ENCODE measurements around the gene SAMD13. TPM values are rescaled to one million over a fixed set of nuclear protein-coding genes. Genes with fewer than 3 reads are reported as not detected.

The SAMD13 gene
- total RNA-seq, 3 donors from 2014 or later: 2.1 to 3.1 (median 2.6) TPM

DNA sequence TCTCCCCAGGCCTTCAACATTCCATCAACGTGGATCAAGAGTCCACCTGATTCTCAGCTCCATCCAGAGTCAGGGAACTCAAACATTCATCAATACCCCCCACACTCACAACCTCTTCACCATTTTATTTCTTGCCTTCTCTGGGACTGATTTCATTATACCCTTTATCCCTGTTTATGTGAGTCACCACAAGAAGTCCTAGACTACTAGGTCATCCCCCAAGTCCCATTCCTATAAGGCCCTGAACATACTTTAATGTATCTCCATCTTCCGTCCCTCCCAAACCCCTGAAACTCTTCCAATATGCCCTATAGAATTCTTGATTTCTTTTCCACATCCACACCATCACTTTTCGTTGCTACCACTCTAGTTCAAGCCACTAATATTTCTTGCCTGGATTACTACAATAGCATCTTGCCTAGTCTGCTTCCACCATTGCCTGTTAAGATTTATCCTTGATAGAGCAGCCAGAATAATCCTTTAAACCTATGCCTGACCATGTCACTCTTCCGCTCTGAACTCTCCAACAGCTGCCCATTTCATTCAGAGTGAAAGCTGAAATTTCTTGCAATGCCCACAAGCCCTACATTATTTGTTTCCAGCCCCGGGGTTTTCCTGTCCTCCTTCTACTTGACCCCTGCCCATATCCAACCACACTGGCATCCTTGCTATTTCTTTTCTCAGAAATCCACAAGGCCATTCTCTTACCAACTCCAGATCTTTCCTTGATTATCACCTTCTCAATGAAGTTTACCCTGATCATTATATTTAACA, 9.4 kb upstream of the SAMD13 start:
- Histone ChIP-seq H3K36me3 (no peaks in the 10 kb centered on the region), H3K9me3 (peaks cover 7 to 19% of the 10 kb centered on the region in 2 donors), H3K27me3 (no peaks in the 10 kb centered on the region), H3K4me3 (no peak overlapping the region), H3K4me1 (no peaks in the 10 kb centered on the region), H3K27ac (no peak overlapping the region)
- intact Hi-C loops (cut with DNase I; ENCODE audit: low total_unique reads): no loop called here
- DNase-seq (ENCODE audit: low spot score in 2 of 2): no peak
- no peak for TF ChIP-seq CTCF (IDR thresholded peaks at IDR 0.05)
- no peak for TF ChIP-seq POLR2A (IDR thresholded peaks at IDR 0.05)
- TF ChIP-seq POLR2AphosphoS5 (IDR thresholded peaks at IDR 0.05): no peak

DNA sequence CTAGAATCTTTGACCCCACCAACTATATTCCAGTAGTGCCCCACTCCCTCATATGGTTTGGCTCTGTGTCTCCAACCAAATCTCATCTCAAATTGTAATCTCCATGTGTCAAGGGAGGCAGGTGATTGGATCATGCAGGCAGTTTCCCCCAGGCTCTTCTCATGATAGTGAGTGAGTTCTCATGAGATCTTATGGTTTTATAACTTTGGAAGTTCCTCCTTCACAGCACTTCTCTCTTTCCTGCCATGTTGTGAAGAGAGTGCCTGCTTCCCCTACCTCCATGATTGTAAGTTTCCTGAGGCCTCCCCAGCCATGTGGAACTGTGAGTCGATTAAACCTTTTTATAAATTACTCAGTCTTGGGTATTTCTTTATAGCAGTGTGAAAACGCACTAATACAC, 7.7 kb upstream of the SAMD13 start:
- Histone ChIP-seq H3K36me3 (no peaks in the 10 kb centered on the region), H3K4me3 (no peak overlapping the region), H3K4me1 (no peaks in the 10 kb centered on the region), H3K27me3 (no peaks in the 10 kb centered on the region), H3K27ac (no peak overlapping the region), H3K9me3 (peaks cover 0 to 11% of the 10 kb centered on the region in 2 donors)
- DNase-seq (ENCODE audit: low spot score in 2 of 2): no peak
- TF ChIP-seq POLR2A (IDR thresholded peaks at IDR 0.05): no peak
- intact Hi-C loops (cut with DNase I; ENCODE audit: low total_unique reads): no loop called here

DNA sequence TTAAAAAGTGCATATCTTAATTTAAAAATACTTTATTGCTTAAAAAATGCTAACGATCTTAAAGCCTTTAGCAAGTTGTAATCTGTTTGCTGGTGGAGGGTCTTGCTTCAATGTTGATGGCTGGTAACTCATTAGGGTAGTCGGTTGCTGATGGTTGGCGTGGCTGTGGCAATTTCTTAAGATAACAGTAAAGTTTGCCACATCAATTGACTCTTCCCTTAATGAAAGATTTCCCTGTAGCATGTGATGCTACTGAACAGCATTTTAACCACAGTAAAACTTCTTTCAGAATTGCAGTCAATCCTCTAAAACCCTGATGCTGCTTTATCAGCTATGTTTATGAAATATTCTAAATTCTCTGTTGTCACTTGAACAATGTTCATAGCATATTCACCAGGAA, 6.8 kb upstream of the SAMD13 start:
- TF ChIP-seq CTCF (IDR thresholded peaks at IDR 0.05): no peak
- no peak for TF ChIP-seq POLR2A (IDR thresholded peaks at IDR 0.05)
- TF ChIP-seq POLR2AphosphoS5 (IDR thresholded peaks at IDR 0.05): no peak
- H3K9me3 ChIP-seq: peaks cover 0 to 11% of the 10 kb centered on the region in 2 donors
- H3K27ac ChIP-seq: no peak overlapping the region
- no peak for DNase-seq (ENCODE audit: low spot score in 2 of 2)
- H3K27me3 ChIP-seq: no peaks in the 10 kb centered on the region
- intact Hi-C loops (cut with DNase I; ENCODE audit: low total_unique reads): no loop called here
- no peak overlapping the region for H3K4me3 ChIP-seq
- peaks cover 0 to 1% of the 10 kb centered on the region in 2 donors for H3K4me1 ChIP-seq
- H3K36me3 ChIP-seq: no peaks in the 10 kb centered on the region

GRCh38 chr1:84297546-84298244, 3.8 kb upstream of the SAMD13 start:
- H3K9me3 ChIP-seq: peaks cover 0 to 11% of the 10 kb centered on the region in 2 donors
- peak overlapping the region; percentile 74 to 93 (median 77) for H3K4me3 ChIP-seq
- peak overlapping the region; percentile 93 to 94 for H3K27ac ChIP-seq
- H3K36me3 ChIP-seq: no peaks in the 10 kb centered on the region
- peaks cover 0 to 4% of the 10 kb centered on the region in 2 donors for H3K4me1 ChIP-seq
- intact Hi-C loops (cut with DNase I; ENCODE audit: low total_unique reads): no loop called here
- no peak for DNase-seq (ENCODE audit: low spot score in 2 of 2)
- TF ChIP-seq POLR2A (IDR thresholded peaks at IDR 0.05): no peak
- no peak for TF ChIP-seq POLR2AphosphoS5 (IDR thresholded peaks at IDR 0.05)
- TF ChIP-seq CTCF (IDR thresholded peaks at IDR 0.05): no peak
- H3K27me3 ChIP-seq: no peaks in the 10 kb centered on the region

DNA sequence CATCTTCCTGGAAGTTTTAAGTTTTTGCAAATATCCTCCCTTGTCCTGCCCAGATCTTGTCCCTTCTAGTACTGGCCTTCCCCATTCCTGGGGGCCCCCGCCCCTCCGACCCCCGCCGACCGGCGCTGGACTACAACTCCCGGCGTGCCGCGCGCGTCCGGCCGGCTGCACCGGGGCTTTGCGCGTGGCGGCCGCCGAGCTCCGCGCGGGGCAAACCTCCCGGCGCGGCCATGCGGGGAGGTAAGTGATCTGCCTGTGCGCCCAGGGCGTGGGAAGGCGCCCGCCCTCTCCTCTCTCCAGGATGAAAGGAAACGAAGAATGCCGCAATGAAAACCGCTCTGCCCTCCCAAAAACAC, 3.2 kb upstream of the SAMD13 start:
- Histone ChIP-seq H3K36me3 (no peaks in the 10 kb centered on the region), H3K9me3 (peaks cover 0 to 11% of the 10 kb centered on the region in 2 donors), H3K4me3 (peak overlapping the region; percentile 74 to 93 (median 77)), H3K27ac (peak overlapping the region; percentile 93 to 94), H3K27me3 (no peaks in the 10 kb centered on the region), H3K4me1 (peaks cover 0 to 4% of the 10 kb centered on the region in 2 donors)
- intact Hi-C loops (cut with DNase I; ENCODE audit: low total_unique reads): no loop called here
- TF ChIP-seq POLR2AphosphoS5 (IDR thresholded peaks at IDR 0.05) (peak in 2 of 3 donors; percentile 25 to 39), CTCF (IDR thresholded peaks at IDR 0.05) (no peak), POLR2A (IDR thresholded peaks at IDR 0.05) (no peak)
- DNase-seq (ENCODE audit: low spot score in 2 of 2): no peak
